Prostate gland (tissue), 2 donors: Measurements from ENCODE around the gene IP6K1.

Experiments used
- POLR2A ChIP-seq: fragments of 450-650 bp; IDR thresholded peaks from one replicate; pipeline ENCODE4 v1.6.1; 2016; ENCODE audit warnings: antibody characterized with exemption, mild to moderate bottlenecking
- POLR2AphosphoS5 ChIP-seq: sonication (generic); formaldehyde crosslinking; IDR thresholded peaks from one replicate; pipeline ENCODE4 v1.6.1; 2017; ENCODE audit warnings: antibody characterized with exemption
- TF ChIP-seq, protein P1 (sequence below), 4 experiments: fragments of 200-600 bp in 2 of 4; fragments of 450-650 bp in 2 of 4; sonication (generic) in 2 of 4; IDR thresholded peaks; 1 replicate in 3 of 4; 2 replicates in 1 of 4; pipeline ENCODE4 v1.5.1; 2016 to 2019; ENCODE audit warnings: antibody characterized with exemption in 4 of 4, mild to moderate bottlenecking in 2 of 4, moderate library complexity in 2 of 4

DNA sequence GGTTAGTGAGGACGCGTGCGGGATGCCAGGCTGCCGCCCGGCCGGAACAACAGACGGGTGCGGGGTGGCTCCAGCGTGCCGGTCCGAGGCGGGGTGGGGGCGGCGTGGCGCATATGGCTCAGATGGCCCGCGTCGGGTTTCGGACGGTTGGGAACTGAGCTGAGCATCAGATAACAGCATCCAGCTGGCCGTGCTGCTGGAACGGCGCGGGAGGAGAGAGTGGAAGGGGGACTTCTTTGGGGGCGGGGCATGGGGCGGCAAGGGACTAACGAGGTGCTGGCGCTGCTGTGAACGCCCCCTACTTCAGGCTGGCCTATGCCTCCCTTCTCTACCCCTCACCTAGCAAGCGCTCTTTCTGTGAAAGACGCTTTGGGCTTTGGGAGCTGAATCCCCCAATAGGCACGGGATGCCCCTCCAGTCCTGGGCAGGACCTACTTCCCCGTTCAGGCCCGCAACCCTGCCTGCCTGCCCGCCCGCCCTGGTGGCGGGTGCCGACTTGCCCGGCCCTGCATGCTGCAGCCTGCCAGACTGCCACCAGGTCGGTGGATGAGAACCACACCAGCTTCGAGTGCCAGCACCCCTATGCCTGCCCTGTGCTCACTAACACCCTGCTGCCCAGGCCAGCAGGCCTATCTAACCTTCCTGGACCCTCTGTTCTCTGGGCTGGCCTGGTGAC lies 17.3 kb upstream of the IP6K1 start:
- TF ChIP-seq POLR2A (peak; percentile 25), POLR2AphosphoS5 (peak; percentile 45)
- TF ChIP-seq, protein P1, sequence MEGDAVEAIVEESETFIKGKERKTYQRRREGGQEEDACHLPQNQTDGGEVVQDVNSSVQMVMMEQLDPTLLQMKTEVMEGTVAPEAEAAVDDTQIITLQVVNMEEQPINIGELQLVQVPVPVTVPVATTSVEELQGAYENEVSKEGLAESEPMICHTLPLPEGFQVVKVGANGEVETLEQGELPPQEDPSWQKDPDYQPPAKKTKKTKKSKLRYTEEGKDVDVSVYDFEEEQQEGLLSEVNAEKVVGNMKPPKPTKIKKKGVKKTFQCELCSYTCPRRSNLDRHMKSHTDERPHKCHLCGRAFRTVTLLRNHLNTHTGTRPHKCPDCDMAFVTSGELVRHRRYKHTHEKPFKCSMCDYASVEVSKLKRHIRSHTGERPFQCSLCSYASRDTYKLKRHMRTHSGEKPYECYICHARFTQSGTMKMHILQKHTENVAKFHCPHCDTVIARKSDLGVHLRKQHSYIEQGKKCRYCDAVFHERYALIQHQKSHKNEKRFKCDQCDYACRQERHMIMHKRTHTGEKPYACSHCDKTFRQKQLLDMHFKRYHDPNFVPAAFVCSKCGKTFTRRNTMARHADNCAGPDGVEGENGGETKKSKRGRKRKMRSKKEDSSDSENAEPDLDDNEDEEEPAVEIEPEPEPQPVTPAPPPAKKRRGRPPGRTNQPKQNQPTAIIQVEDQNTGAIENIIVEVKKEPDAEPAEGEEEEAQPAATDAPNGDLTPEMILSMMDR (IDR thresholded peaks at IDR 0.05), result peak in 2 of 4 experiments; percentile 37 to 51
